OCI-LY7 (cell line): ENCODE measurements around the gene BBS4.

Experiments used
- EZH2phosphoT487 ChIP-seq: fragments of 200-600 bp; sonication (generic); IDR thresholded peaks from 2 replicates; pipeline ENCODE4 v1.6.1; 2018; ENCODE audit warnings: low read depth, borderline replicate concordance, mild to moderate bottlenecking, mixed run types, antibody characterized with exemption, low read length, moderate library complexity, mixed read lengths
- TF ChIP-seq, protein P1 (sequence below): fragments of 200-600 bp; sonication (generic); conservative IDR thresholded peaks from 2 replicates; pipeline ENCODE4 v1.5.1; 2014; ENCODE audit warnings: mild to moderate bottlenecking, antibody characterized with exemption, low read length, moderate library complexity, mixed read lengths

GRCh38 chr15:72782274-72783003 is 96.4 kb downstream of the BBS4 start:
- TF ChIP-seq, protein P1, sequence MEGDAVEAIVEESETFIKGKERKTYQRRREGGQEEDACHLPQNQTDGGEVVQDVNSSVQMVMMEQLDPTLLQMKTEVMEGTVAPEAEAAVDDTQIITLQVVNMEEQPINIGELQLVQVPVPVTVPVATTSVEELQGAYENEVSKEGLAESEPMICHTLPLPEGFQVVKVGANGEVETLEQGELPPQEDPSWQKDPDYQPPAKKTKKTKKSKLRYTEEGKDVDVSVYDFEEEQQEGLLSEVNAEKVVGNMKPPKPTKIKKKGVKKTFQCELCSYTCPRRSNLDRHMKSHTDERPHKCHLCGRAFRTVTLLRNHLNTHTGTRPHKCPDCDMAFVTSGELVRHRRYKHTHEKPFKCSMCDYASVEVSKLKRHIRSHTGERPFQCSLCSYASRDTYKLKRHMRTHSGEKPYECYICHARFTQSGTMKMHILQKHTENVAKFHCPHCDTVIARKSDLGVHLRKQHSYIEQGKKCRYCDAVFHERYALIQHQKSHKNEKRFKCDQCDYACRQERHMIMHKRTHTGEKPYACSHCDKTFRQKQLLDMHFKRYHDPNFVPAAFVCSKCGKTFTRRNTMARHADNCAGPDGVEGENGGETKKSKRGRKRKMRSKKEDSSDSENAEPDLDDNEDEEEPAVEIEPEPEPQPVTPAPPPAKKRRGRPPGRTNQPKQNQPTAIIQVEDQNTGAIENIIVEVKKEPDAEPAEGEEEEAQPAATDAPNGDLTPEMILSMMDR = no peak
- no peak for TF ChIP-seq EZH2phosphoT487
